Measurements from ENCODE around the gene BZW2. TPM values are rescaled to one million over a fixed set of nuclear protein-coding genes. Genes with fewer than 3 reads are reported as not detected.

BZW2 gene
- total RNA-seq (100 to 1,000 TPM; 195 to 808 (median 308) TPM), polyA plus RNA-seq (100 to 1,000 TPM; 214 to 253 TPM)
- long read RNA-seq, donor 1, transcript BZW2-207 (12 exons, 1,862 nt), result minor isoform, 7 of 270 reads
- long read RNA-seq, donor 1, transcript BZW2-201 (12 exons, 1,860 nt), result major isoform, 53 of 270 reads
- long read RNA-seq, donor 1, partial matches to known transcripts, result 63 of 270 reads
- long read RNA-seq, donor 1, other reads (novel, unspliced or antisense), result 144 of 270 reads
- long read RNA-seq, donor 2, transcript BZW2-207 (12 exons, 1,862 nt), result minor isoform, 51 of 779 reads
- long read RNA-seq, donor 2, transcript BZW2-204 (11 exons, 1,405 nt), result minor isoform, 6 of 779 reads
- long read RNA-seq, donor 2, transcript BZW2-201 (12 exons, 1,860 nt), result major isoform, 318 of 779 reads
- long read RNA-seq, donor 2, partial matches to known transcripts, result 123 of 779 reads
- long read RNA-seq, donor 2, other reads (novel, unspliced or antisense), result 276 of 779 reads
- long read RNA-seq, donor 3, transcript BZW2-207 (12 exons, 1,862 nt), result minor isoform, 6 of 142 reads
- long read RNA-seq, donor 3, transcript BZW2-201 (12 exons, 1,860 nt), result major isoform, 50 of 142 reads
- long read RNA-seq, donor 3, partial matches to known transcripts, result 35 of 142 reads
- long read RNA-seq, donor 3, other reads (novel, unspliced or antisense), result 51 of 142 reads

- peaks cover 0 to 7% (median 0%) of the 10 kb centered on the region in 9 donors for H3K36me3 ChIP-seq
- ATAC-seq, result peak; percentile 95 to 96 (median 96)
- intact Hi-C loops (cut with DNase I), result loop anchor here in 2 of 10 donors (5.0 to 10.0 kb wide), 3 partner anchors 101 to 961 kb away; partner anchors contain the start of gene MEOX2 (in 1 of the 2)
- peak; percentile 96 to 98 (median 97) for DNase-seq
- H3K9me3 ChIP-seq, result no peaks in the 10 kb centered on the region
- H3K4me1 ChIP-seq, result peaks cover 0 to 75% (median 53%) of the 10 kb centered on the region in 12 donors
- TF ChIP-seq CTCF (IDR thresholded peaks at IDR 0.05) (peak in 6 of 12 donors; percentile 5 to 50 (median 24)), POLR2A (IDR thresholded peaks at IDR 0.05) (peak in 1 of 2 donors; percentile 98)
- 0 to 1% (median 0%) methylated on average over 26 to 73 of the region's 73 CpGs for WGBS, 4 donors
- H3K27ac ChIP-seq, result peak within 1 kb of the TSS; percentile 75 to 97 (median 94)
- H3K27me3 ChIP-seq, result no peaks in the 10 kb centered on the region
- H3K4me3 ChIP-seq, result peak within 1 kb of the TSS; percentile 71 to 97 (median 86)
Measured at GRCh38 chr7:16645593-16646471, at the start of gene BZW2, which contains the start of gene ANKMY2. BZW2 (plus strand) TSS chr7:16646181; CDS start chr7:16665444, 19,263 bp downstream. ANKMY2 (minus strand) TSS chr7:16645754; CDS start chr7:16645573, 181 bp downstream.

DNA sequence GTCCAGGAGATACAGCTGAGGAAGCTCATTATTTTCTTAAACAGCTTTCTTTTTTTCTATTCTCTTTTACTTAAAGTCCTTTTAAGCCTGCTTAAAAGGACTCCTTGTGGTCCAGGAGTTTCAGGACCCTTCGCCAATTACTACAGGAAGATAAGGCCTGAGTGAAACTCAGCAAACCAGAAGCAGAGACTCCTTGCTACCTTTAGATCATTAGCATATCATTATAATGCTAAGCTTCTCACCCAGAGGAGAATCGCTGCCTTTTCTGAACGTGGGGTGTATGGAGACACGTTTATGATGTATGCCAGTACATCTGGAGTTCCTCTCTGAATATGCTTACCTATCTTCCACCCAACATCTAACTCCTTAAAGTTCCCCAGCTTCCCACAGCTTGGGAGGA, 48.0 kb upstream of the BZW2 start:
- H3K36me3 ChIP-seq, result peaks cover 0 to 61% (median 46%) of the 10 kb centered on the region in 9 donors
- DNase-seq, result no peak
- 61 to 70% (median 64%) methylated on average over 4 of the region's 4 CpGs for WGBS, 4 donors

GRCh38 chr7:16599860-16600259, 46.1 kb upstream of the BZW2 start:
- intact Hi-C loops (cut with DNase I), result loop anchor here in 2 of 10 donors (5.0 to 10.0 kb wide), 2 partner anchors 87 to 315 kb away; no protein-coding TSS in a partner anchor
- 85 to 89% (median 87%) methylated on average over 7 of the region's 7 CpGs for WGBS, 4 donors
- DNase-seq, result no peak

More for the DNA sequence above, 48.0 kb upstream of the BZW2 start:
- ATAC-seq, result no peak
- no peak for TF ChIP-seq POLR2A (IDR thresholded peaks at IDR 0.05)
- TF ChIP-seq CTCF (IDR thresholded peaks at IDR 0.05), result no peak
- no peaks in the 10 kb centered on the region for H3K9me3 ChIP-seq
- intact Hi-C loops (cut with DNase I), result no loop called here
- no peaks in the 10 kb centered on the region for H3K4me1 ChIP-seq
- H3K27ac ChIP-seq, result no peak overlapping the region
- H3K27me3 ChIP-seq, result no peaks in the 10 kb centered on the region
- no peak overlapping the region for H3K4me3 ChIP-seq

More at GRCh38 chr7:16599860-16600259, 46.1 kb upstream of the BZW2 start:
- H3K9me3 ChIP-seq, result no peaks in the 10 kb centered on the region
- H3K27ac ChIP-seq, result no peak overlapping the region
- no peak overlapping the region for H3K4me3 ChIP-seq
- peaks cover 0 to 79% (median 65%) of the 10 kb centered on the region in 9 donors for H3K36me3 ChIP-seq
- no peaks in the 10 kb centered on the region for H3K27me3 ChIP-seq
- H3K4me1 ChIP-seq, result no peaks in the 10 kb centered on the region
- ATAC-seq, result no peak
- TF ChIP-seq CTCF (IDR thresholded peaks at IDR 0.05), result no peak
- TF ChIP-seq POLR2A (IDR thresholded peaks at IDR 0.05), result no peak
